ENCODE results near the gene AMFR. TPM values are rescaled to one million over a fixed set of nuclear protein-coding genes. Genes with fewer than 3 reads are reported as not detected.

Gene AMFR
- total and polyA plus RNA-seq, 2 of the 8 experiments (the other 6 are each of a cell fraction or from before 2014, with no cell fraction given): 18.6 to 21.7 TPM

GRCh38 chr16:56460101-56460500 is 34.8 kb upstream of the AMFR start:
- Histone ChIP-seq H3K9me3 (ENCODE audit: insufficient read depth in 2 of 2, low read depth in 1 of 2, low read length in 1 of 2) (no peaks in the 10 kb centered on the region), H3K4ac (replicated peaks; ENCODE audit: insufficient read length, low read depth, low read length) (no peak overlapping the region), H4K5ac (ENCODE audit: insufficient read length, low read depth, low read length) (no peak overlapping the region), H3K79me2 (ENCODE audit: control insufficient read depth in 1 of 2, insufficient read depth in 2 of 2, low read length in 2 of 2) (no peaks in the 10 kb centered on the region), H4K20me1 (replicated peaks in 1 of 2; ENCODE audit: control insufficient read depth in 1 of 2, insufficient read depth in 2 of 2, low read length in 2 of 2) (no peaks in the 10 kb centered on the region), H3K36me3 (ENCODE audit: control insufficient read depth in 2 of 4, insufficient read depth in 4 of 4, low read length in 3 of 4) (peaks cover 8 to 69% (median 43%) of the 10 kb centered on the region in 4 experiments), H3K9ac (replicated peaks in 1 of 4; ENCODE audit: extremely low read depth in 1 of 4, low read depth in 3 of 4, low read length in 3 of 4) (no peak overlapping the region), H3K79me1 (ENCODE audit: low read depth, low read length) (no peaks in the 10 kb centered on the region), H3K27me3 (replicated peaks in 1 of 4; ENCODE audit: control insufficient read depth in 3 of 4, extremely low read depth in 1 of 4, insufficient read depth in 3 of 4, low read length in 3 of 4) (no peaks in the 10 kb centered on the region), H2BK20ac (ENCODE audit: low read length) (no peak overlapping the region), H2BK120ac (replicated peaks; ENCODE audit: low read depth, low read length) (no peak overlapping the region), H4K8ac (ENCODE audit: extremely low read depth, insufficient read depth, low read length) (no peak overlapping the region), H2BK15ac (ENCODE audit: low read length) (no peak overlapping the region), H3K27ac (ENCODE audit: low read depth, low read length) (no peak overlapping the region), H2AFZ (ENCODE audit: low read length) (no peak overlapping the region), H2AK5ac (ENCODE audit: low read depth, low read length) (no peak overlapping the region), H3K18ac (ENCODE audit: extremely low read depth, low read length) (no peak overlapping the region), H2BK5ac (ENCODE audit: low read depth, low read length) (no peak overlapping the region), H3K23me2 (ENCODE audit: low read depth, low read length) (no peaks in the 10 kb centered on the region), H3K14ac (ENCODE audit: insufficient read length) (no peak overlapping the region), H3K4me3 (ENCODE audit: extremely low read depth in 1 of 4, insufficient read depth in 2 of 4, low read depth in 3 of 4, low read length in 4 of 4) (no peak overlapping the region), H3K4me1 (replicated peaks in 1 of 4; ENCODE audit: control insufficient read depth in 3 of 4, insufficient read depth in 4 of 4, low read length in 3 of 4) (no peaks in the 10 kb centered on the region), H3K4me2 (ENCODE audit: insufficient read depth in 1 of 2, low read depth in 2 of 2, low read length in 2 of 2) (no peak overlapping the region), H3K23ac (ENCODE audit: insufficient read length) (no peak overlapping the region), H2BK12ac (ENCODE audit: low read depth, low read length) (no peak overlapping the region), H3K56ac (replicated peaks; ENCODE audit: insufficient read length, low read depth, low read length) (no peak overlapping the region), H4K91ac (replicated peaks; ENCODE audit: insufficient read length, low read length) (no peak overlapping the region)
- no peak for DNase-seq (ENCODE audit: low read depth in 1 of 2, low spot score in 2 of 2)
- WGBS, 2 experiments (ENCODE audit: extremely low coverage in 1 of 2, insufficient coverage in 1 of 2, insufficient read length in 1 of 2, insufficient replicate concordance in 2 of 2, low coverage in 1 of 2, low lambda C conversion rate in 2 of 2, missing lambda C conversion rate in 1 of 2): 91% methylated on average over 2 of the region's 2 CpGs; no CpG with 5 or more reads in 1 of the 2 experiments
- CTCF ChIA-PET (ENCODE audit: partially characterized antibody): no interaction called here
- no peak for TF ChIP-seq EZH2 (IDR thresholded peaks at IDR 0.05; ENCODE audit: low read depth, low read length, severe bottlenecking)
- no peak for TF ChIP-seq SRF (IDR thresholded peaks at IDR 0.05; ENCODE audit: low read depth, low read length)
- no peak for TF ChIP-seq POLR2A (IDR thresholded peaks at IDR 0.05; ENCODE audit: control extremely low read depth in 1 of 2, low read depth in 2 of 2, low read length in 2 of 2)
- TF ChIP-seq POLR2AphosphoS5 (IDR thresholded peaks at IDR 0.05; ENCODE audit: low read depth, low read length): no peak
- no peak for TF ChIP-seq E2F6 (IDR thresholded peaks at IDR 0.05)
- no peak for TF ChIP-seq ATF2 (IDR thresholded peaks at IDR 0.05; ENCODE audit: low read length)
- TF ChIP-seq CTBP2 (IDR thresholded peaks at IDR 0.05; ENCODE audit: borderline replicate concordance, insufficient read depth, insufficient read length, low read length): no peak
- no peak for TF ChIP-seq CBX8 (IDR thresholded peaks at IDR 0.05; ENCODE audit: borderline replicate concordance, low read depth, low read length)
- no peak for TF ChIP-seq CHD1 (IDR thresholded peaks at IDR 0.05; ENCODE audit: low read depth, low read length)
- TF ChIP-seq BCL11A (IDR thresholded peaks at IDR 0.05; ENCODE audit: low read depth in 2 of 2, low read length in 2 of 2): no peak
- no peak for TF ChIP-seq HDAC6 (IDR thresholded peaks at IDR 0.05; ENCODE audit: low read depth, low read length)
- TF ChIP-seq SP2 (IDR thresholded peaks at IDR 0.05; ENCODE audit: low read length): no peak
- FAIRE-seq: no peak
- POLR2A ChIA-PET (ENCODE audit: partially characterized antibody): no interaction called here
